ENCODE data around the gene OR1M1. TPM values are rescaled to one million over a fixed set of nuclear protein-coding genes. Genes with fewer than 3 reads are reported as not detected.
"Not testable (repeated sequence)": the region's sequence is repeated elsewhere in the genome, so short reads cannot be mapped to it uniquely, and the experiment has no call there.

Gene OR1M1, protein sequence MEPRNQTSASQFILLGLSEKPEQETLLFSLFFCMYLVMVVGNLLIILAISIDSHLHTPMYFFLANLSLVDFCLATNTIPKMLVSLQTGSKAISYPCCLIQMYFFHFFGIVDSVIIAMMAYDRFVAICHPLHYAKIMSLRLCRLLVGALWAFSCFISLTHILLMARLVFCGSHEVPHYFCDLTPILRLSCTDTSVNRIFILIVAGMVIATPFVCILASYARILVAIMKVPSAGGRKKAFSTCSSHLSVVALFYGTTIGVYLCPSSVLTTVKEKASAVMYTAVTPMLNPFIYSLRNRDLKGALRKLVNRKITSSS
- not detected for polyA plus RNA-seq (2012; ENCODE audit: insufficient read depth, insufficient read length)

DNA sequence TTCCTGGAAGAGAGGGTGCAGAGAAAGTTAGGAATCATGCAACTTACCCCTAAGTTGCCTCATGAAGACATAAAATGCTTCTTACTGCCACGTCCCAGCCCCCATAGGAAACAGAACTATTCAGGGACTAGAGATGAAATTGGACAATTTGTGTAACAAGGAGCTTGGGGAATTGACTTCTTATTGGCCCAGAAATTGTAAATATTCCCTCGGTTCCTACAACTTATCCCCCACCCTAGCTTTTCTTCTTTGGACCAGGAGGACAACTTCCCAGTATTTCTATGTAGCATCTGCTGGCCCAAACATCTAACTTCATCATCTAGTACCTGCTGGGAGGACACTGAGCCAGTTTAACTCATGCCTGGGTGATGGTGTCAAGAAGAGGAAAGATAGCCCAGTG lies at the start of gene OR1M1:
Gene OR1M1 (plus strand): TSS at position 301 of the 400 bp plus-strand sequence. CDS start 6,184 bp downstream, outside the sequence.
- no peak for DNase-seq (ENCODE audit: low read depth, low spot score)

DNA sequence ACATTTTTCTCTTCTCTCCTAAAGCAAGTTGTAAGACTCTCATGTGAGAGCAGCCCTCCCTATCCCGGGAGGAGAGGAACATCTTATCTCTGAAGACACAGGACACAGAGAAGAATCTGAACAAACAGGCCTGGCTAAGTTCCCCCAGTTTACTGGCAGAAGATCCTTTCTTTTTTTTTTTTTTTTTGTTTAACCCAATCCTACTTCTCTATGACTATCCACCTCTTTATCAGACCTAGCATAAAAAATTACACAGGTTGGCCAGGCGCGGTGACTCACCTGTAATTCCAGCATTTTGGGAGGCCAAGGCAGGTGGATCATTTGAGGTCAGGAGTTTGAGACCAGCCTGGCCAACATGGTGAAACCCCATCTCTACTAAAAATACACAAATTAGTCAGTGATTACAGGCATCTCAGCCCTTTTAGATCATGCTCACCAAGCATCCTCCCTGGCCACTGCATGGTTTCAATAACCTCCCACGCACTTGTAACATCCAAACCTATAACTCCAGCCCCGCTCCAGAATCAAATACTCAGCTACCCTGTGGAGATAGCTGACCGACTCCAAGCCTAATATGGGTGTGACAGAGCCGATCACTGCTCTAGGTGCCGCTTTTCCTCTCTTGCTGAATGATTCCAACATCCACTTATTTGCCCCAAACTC lies 49.3 kb upstream of the OR1M1 start:
- H3K4me3 ChIP-seq (ENCODE audit: low read length): no peak overlapping the region
- DNase-seq (ENCODE audit: low read depth, low spot score): no peak

More for the DNA sequence above, at the start of gene OR1M1:
- no peak within 1 kb of the TSS for H3K4me3 ChIP-seq (ENCODE audit: low read length)

DNA sequence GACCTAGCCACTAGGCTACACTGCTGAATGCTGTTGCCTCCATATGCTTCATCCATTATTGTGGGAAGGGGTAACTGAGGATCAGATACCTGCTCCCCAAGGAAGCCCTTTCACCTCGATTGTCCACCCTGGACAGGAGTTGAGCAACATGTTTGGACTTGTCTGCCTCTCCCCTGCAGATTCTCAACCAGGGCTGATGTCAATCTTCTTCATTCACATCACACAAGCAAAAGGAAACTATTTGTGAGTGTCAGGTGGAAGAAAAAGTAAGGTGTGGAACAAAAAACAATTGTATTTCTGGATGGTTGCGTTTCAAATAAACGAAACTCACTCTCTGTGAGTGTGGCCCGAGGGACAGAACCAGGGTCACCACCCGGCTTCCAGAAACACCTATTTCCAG lies 47.1 kb upstream of the OR1M1 start:
- DNase-seq (ENCODE audit: low read depth, low spot score): no peak
- H3K4me3 ChIP-seq (ENCODE audit: low read length): no peak overlapping the region

DNA sequence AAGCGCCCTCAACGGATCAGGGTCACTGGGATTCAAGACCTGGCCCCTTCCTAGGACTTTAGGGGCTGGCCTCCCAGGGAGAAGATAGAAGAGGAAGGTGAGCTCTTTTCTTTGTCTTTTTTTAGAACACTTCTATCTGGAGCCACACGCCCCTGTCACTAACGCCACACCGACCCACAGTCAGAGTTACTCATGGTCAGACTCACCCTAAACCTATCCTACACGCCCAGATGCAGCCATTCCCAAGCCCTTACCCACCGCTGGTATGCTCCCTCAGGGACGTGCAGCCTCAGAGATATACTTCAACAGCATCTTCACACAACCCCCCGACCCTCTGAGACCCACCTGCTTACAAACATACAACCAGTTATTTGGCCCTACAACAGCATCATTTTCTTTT lies 46.7 kb upstream of the OR1M1 start:
- H3K4me3 ChIP-seq (ENCODE audit: low read length): no peak overlapping the region
- DNase-seq (ENCODE audit: low read depth, low spot score): no peak

DNA sequence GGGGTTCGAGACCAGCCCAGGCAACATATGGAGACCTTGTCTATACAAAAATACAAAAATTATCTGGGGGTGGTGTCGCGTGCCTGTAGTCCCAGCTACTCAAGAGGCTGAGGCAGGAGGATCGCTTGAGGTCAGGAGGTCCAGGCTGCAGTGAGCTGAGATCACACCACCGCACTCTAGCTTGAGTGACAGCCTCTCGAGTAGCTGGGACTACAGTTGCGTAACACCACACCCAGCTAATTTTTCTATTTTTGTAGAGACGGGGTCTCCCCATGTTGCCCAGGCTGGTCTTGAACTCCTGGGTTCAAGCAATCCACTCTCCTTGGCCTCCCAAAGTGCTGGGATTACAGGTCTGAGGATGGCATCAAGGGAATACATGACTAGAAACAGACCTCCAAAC lies 45.8 kb upstream of the OR1M1 start:
- DNase-seq (ENCODE audit: low read depth, low spot score): no peak
- H3K4me3 ChIP-seq (ENCODE audit: low read length): no peak overlapping the region

DNA sequence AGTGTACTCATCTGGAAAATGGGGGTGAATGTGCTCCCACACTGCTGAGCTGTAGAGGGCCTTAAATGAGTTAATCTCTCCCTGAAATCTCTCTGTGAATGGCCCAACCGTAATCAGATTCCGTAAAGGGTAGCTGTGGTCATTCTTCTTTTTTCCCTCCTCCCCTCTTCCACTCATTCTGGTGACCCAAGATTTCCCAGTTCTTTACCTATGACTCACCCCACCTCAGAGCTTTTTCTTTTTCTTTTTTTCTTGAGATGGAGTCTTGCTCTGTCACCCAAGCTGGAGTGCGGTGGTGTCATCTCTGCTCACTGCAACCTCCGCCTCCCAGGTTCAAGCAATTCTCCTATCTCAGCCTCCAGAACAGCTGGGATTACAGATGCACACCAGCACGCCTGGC lies 43.3 kb upstream of the OR1M1 start:
- no peak overlapping the region for H3K4me3 ChIP-seq (ENCODE audit: low read length)
- no peak for DNase-seq (ENCODE audit: low read depth, low spot score)

DNA sequence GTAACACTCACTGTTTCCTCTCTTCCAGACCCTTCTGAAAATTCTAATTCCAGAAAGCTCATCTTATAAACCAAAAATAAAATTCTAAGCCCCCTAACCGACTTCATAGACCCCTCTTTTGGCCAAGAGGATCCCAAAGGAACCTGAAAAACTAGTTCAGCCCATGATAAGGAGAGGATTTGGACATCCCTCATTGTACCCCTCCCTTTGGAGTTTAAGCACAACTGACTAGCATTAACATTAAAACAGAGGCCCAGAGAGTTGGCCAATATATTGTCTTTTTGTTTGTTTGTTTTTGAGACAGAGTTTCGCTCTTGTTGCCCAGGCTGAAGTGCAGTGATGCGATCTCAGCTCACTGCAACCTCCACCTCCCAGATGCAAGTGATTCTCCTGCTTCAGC lies 42.4 kb upstream of the OR1M1 start:
- no peak overlapping the region for H3K4me3 ChIP-seq (ENCODE audit: low read length)
- no peak for DNase-seq (ENCODE audit: low read depth, low spot score)

DNA sequence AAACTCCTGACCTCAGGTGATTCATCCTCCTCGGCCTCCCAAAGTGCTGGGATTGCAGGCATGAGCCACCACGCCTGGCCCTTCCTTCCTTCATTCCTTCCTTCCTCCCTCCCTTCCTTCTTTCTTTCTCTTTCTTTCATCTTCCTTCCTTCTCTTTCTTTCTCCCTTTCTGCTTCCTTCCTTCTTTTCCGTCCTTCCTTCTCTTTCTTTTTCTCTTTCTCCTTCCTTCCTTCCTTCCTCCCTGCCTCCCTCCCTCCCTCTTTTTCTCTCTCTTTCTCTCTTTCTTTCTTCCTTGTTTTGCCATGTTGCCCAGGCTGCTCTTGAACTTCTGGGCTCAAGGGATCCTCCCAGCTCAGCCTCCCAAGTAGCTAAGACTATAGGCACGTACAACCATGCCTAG lies 40.2 kb upstream of the OR1M1 start:
- H3K4me3 ChIP-seq (ENCODE audit: low read length): no peak overlapping the region
- no peak for DNase-seq (ENCODE audit: low read depth, low spot score)

DNA sequence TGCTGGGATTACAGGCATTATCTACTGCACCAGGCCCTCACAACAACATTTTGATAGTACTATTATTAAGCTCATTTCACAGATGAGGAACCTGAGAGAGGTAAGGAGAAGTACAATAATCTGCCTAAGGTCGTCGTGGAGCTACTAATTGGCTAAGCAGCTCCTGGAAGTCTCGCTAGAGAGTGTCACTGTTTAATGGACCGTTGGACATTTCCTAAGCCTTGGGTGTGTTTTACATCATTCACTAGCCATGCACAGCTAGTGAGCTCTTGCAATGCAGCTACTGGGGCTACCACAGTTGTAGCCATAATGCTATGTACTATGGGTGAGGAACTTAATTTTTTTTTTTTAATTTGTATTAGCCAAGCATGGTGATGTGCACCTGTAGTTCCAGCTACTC lies 34.0 kb upstream of the OR1M1 start:
- DNase-seq (ENCODE audit: low read depth, low spot score): no peak
- H3K4me3 ChIP-seq (ENCODE audit: low read length): no peak overlapping the region

DNA sequence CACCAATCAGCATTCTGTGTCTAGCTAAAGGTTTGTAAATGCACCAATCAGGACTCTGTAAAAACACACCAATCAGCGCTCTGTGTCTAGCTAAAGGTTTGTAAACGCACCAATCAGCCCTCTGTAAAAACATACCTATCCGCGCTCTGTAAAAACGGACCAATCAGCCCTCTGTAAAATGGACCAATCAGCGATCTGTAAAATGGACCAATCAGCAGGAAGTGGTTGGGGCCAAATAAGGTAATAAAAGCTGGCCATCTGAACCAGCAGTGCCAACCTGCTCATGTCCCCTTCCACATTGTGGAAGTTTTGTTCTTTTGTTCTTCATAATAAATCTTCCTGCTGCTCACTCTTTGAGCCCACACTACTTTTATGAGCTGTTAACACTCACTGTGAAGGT lies 33.2 kb upstream of the OR1M1 start:
- DNase-seq (ENCODE audit: low read depth, low spot score); H3K4me3 ChIP-seq (ENCODE audit: low read length): not testable (repeated sequence)

DNA sequence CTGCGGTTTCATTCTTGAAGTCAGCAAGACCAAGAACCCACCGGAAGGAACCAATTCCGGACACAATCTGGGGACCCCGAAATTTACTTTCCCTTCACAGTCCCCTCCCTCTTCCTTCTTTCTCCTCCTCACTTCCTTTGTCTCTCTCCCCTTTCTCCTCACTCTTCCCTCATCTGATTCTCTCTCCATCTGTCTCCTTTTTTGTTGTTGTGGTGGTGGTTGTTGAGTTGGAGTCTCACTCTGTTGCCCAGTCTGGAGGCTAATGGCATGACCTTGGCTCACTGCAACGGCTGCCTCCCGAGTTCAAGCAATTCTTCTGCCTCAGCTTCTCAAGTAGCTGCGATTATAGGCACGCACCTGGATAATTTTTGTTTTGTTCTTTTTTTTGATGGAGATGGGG lies 32.7 kb upstream of the OR1M1 start:
- DNase-seq (ENCODE audit: low read depth, low spot score): no peak
- H3K4me3 ChIP-seq (ENCODE audit: low read length): no peak overlapping the region

DNA sequence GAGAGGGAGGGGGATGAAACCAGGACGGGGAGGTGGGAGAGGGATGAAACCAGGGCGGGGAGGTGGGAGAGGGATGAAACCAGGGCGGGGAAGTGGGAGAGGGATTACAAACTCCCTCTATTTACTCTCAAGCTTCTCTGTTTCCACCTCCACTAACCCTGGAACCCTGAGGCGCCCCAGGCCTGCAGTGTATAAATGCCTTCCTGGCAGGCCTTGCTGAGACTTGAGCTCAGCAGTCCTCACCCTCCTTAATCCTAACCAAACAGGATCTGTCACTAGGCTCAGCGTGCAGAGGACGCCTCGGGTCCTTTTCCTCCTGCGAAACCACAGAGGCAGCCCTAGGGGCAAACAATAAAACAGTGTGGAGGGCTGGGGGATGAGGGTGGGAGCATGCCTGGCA lies 32.1 kb upstream of the OR1M1 start:
- no peak for DNase-seq (ENCODE audit: low read depth, low spot score)
- H3K4me3 ChIP-seq (ENCODE audit: low read length): no peak overlapping the region

DNA sequence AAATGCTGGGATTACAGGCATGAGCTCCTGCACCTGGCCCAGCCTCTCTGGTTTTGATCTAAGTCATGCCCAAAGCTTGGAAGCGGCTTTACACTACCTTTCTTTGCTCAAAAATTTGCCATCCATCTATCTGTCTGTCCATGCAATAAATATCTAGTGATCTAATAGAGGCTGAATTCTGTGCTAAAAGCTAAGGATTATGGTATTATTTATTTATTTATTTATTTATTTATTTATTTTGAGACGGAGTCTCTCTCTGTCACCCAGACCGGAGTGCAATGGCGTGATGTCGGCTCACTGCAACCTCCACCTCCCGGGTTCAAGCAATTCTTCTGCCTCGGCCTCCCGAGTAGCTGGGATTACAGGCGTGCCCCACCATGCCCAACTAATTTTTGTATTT lies 30.7 kb upstream of the OR1M1 start:
- H3K4me3 ChIP-seq (ENCODE audit: low read length); DNase-seq (ENCODE audit: low read depth, low spot score): not testable (repeated sequence)

DNA sequence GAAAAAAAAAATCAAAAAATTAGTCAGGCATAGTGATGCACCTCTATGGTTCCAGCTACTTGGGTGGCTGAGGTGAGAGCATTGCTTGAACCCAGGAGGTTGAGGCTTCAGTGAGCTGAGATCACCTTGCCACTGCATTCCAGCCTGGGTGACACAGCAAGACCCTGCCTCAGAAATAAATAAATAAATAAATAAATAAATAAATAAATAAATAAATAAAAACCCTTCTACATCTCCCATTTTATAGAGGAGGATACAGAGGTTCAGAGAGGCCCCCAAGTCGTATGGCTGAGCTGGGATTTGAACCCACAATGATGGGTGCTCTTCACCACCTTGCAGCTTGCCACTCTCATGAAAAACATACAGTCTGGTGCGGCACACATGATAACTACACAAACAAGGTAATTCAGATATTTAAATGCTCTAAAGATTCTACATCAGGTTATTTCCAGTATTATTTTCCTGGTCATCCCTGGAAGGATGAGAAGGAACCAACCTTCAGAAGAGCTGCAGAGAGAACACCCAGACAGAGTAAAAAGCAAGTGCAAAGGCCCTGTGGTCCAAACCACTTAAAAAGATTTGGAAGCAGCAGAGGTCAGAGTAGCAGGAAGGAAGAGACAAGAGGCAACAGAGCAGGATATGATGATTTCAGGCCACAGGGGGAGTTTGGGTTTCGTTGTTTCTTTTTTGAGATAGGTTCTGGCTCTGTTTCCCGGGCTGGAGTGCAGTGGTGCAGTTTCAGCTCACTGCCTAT lies 29.2 kb upstream of the OR1M1 start:
- no peak overlapping the region for H3K4me3 ChIP-seq (ENCODE audit: low read length)
- peak; percentile 2 for DNase-seq (ENCODE audit: low read depth, low spot score)

DNA sequence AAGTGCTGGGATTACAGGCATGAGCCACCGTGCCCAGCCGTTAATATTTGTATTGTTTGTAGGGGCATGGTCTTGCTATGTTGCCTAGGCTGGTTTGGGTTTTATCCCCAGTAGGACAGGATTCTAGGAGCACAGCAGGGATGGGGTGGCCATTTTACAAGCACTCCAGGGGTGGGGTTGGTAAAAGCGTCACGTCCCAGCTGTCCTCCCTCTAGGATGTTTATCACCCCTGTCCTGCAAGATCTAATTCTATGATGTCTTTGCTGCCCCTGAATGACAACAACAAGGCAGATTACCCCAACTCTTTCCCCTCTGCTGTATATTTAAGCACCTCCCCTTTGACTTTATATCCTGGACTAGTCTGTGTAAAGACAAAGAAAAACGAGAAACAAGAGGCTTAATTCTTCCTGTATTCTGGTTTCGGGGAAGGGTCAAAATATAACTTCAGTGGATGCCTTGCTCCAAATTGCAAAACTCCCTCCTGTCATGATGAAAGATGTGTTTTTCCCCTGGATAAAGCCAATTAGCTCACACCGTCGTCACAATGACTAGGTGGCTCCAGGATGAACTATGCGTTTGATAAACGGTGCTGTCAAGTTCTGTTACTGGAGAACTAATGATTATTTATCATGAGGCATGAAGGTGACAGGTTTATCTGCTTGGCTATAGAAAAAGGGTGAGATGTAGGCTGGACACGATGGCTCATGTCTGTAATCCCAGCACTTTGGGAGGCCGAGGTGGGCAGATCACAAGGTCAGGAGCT lies 27.8 kb upstream of the OR1M1 start:
- DNase-seq (ENCODE audit: low read depth, low spot score): no peak
- H3K4me3 ChIP-seq (ENCODE audit: low read length): no peak overlapping the region

DNA sequence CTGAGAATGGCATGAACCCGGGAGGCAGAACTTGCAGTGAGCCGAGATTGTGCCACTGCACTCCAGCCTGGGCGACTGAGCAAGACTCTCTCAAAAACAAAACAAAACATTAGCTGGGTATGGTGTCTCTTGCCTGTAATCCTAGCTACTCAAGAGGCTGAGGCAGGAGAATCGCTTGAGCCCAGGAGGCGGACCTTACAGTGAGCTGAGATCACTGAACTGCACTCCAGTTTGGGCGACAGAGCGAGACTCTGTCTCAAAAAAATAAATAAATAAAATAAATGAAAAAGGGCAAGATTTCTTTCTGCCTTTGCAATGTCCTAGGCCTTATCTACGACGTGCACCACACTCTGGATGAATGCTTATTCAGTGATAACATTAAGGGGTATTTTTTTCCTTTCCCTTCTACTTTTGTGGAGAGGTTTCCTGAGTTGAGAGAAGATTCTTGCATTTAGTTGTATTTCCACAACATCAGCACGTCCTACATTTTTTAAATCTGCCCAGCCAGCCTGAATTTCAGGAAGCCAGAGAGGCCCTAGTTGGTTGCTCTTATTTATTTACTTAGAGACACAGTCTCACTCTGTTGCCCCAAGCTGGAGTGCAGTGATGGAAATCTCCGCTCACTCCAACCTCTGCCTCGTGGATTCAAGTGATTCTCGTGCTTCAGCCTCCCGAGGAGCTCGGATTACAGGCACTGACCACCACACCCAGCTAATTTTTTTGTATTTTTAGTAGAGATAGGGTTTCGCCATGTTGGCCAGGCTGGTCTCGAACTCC lies 26.1 kb upstream of the OR1M1 start:
- DNase-seq (ENCODE audit: low read depth, low spot score): no peak
- no peak overlapping the region for H3K4me3 ChIP-seq (ENCODE audit: low read length)

DNA sequence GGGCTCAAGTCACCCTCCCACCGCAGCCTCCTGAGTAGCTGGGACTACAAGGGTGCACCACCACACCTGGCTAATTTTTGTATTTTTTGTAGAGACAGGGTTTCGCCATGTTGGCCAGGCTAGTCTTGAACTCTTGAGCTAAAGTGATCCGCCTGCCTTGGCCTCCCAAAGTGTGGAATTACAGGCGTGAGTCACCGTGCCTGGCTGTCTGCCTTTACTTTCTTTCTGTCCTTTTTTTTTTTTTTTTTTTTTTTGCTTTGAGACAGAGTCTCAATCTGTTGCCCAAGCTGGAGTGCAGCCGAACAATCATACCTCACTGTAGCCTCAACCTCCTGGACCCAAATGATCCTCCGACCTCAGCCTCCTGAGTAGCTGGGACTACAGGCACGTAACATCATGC lies 25.0 kb upstream of the OR1M1 start:
- DNase-seq (ENCODE audit: low read depth, low spot score): no peak

DNA sequence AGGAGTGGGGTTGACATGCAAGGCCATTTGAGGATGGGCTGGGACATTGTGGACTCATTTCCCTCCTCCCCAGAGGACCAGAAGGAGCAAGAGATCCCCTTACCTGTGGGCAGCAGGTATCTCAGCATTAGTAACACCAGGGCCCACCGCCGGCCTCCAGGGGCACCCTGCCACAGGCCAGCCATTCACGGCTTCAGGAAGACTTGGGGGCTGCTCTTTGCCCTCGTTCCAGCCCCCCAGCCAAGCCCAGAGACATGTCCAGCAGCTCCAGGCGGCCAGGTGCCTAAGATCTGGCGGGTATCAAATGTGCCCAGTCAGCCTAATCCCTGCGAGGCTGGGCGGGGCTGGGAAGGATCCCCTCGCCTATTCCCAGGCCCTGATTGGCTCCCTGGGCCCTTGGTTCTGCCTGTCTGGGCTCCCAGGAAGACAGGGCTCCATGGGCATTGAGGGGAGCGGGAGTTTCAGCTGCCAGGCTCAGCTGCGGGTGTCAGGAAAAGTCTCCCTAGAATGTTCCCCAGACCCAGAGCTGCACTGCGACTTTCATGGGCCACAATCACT lies 21.3 kb upstream of the OR1M1 start:
- DNase-seq (ENCODE audit: low read depth, low spot score): no peak
- H3K4me3 ChIP-seq (ENCODE audit: low read length): no peak overlapping the region

More for the DNA sequence above, 25.0 kb upstream of the OR1M1 start:
- no peak overlapping the region for H3K4me3 ChIP-seq (ENCODE audit: low read length)
